Measurements from ENCODE around the gene DOCK8.

DOCK8 gene

GRCh38 chr9:264231-264630 is 49.6 kb downstream of the DOCK8 start:
- Histone ChIP-seq H2AFZ (ENCODE audit: low read depth, low read length) (no peak overlapping the region), H3K4me1 (ENCODE audit: insufficient read depth, low read length) (no peaks in the 10 kb centered on the region), H3K4me3 (ENCODE audit: low read length) (no peak overlapping the region), H3K36me3 (ENCODE audit: insufficient read depth, low read length) (no peaks in the 10 kb centered on the region), H3K9me3 (ENCODE audit: low read length) (no peaks in the 10 kb centered on the region), H3K27me3 (ENCODE audit: insufficient read depth, low read length) (no peaks in the 10 kb centered on the region)

- no peaks in the 10 kb centered on the region for H3K4me1 ChIP-seq (ENCODE audit: insufficient read depth, low read length)
- no peaks in the 10 kb centered on the region for H3K36me3 ChIP-seq (ENCODE audit: insufficient read depth, low read length)
- no peak overlapping the region for H2AFZ ChIP-seq (ENCODE audit: low read depth, low read length)
- no peak overlapping the region for H3K4me3 ChIP-seq (ENCODE audit: low read length)
- no peaks in the 10 kb centered on the region for H3K9me3 ChIP-seq (ENCODE audit: low read length)
- no peaks in the 10 kb centered on the region for H3K27me3 ChIP-seq (ENCODE audit: insufficient read depth, low read length)
Measured at GRCh38 chr9:265209-265870, 50.7 kb downstream of the DOCK8 start.

GRCh38 chr9:266228-266627 is 51.6 kb downstream of the DOCK8 start:
- H3K27me3 ChIP-seq (ENCODE audit: insufficient read depth, low read length), result no peaks in the 10 kb centered on the region
- no peak overlapping the region for H2AFZ ChIP-seq (ENCODE audit: low read depth, low read length)
- H3K4me1 ChIP-seq (ENCODE audit: insufficient read depth, low read length), result no peaks in the 10 kb centered on the region

GRCh38 chr9:268616-269015 is 54.0 kb downstream of the DOCK8 start:
- Histone ChIP-seq H3K27me3 (ENCODE audit: insufficient read depth, low read length) (no peaks in the 10 kb centered on the region), H2AFZ (ENCODE audit: low read depth, low read length) (no peak overlapping the region), H3K36me3 (ENCODE audit: insufficient read depth, low read length) (no peaks in the 10 kb centered on the region), H3K4me3 (ENCODE audit: low read length) (no peak overlapping the region), H3K4me1 (ENCODE audit: insufficient read depth, low read length) (no peaks in the 10 kb centered on the region), H3K9me3 (ENCODE audit: low read length) (no peaks in the 10 kb centered on the region)

More at GRCh38 chr9:266228-266627, 51.6 kb downstream of the DOCK8 start:
- Histone ChIP-seq H3K9me3 (ENCODE audit: low read length) (no peaks in the 10 kb centered on the region), H3K36me3 (ENCODE audit: insufficient read depth, low read length) (no peaks in the 10 kb centered on the region), H3K4me3 (ENCODE audit: low read length) (no peak overlapping the region)

- Histone ChIP-seq H3K36me3 (ENCODE audit: insufficient read depth, low read length) (no peaks in the 10 kb centered on the region), H3K27me3 (ENCODE audit: insufficient read depth, low read length) (no peaks in the 10 kb centered on the region), H3K4me3 (ENCODE audit: low read length) (no peak overlapping the region), H3K9me3 (ENCODE audit: low read length) (no peaks in the 10 kb centered on the region), H2AFZ (ENCODE audit: low read depth, low read length) (no peak overlapping the region), H3K4me1 (ENCODE audit: insufficient read depth, low read length) (no peaks in the 10 kb centered on the region)
Measured at GRCh38 chr9:269081-269711, 54.5 kb downstream of the DOCK8 start.

GRCh38 chr9:270657-271237 is 56.1 kb downstream of the DOCK8 start:
- H2AFZ ChIP-seq (ENCODE audit: low read depth, low read length), result no peak overlapping the region
- H3K4me1 ChIP-seq (ENCODE audit: insufficient read depth, low read length), result no peaks in the 10 kb centered on the region
- H3K36me3 ChIP-seq (ENCODE audit: insufficient read depth, low read length), result no peaks in the 10 kb centered on the region
- no peaks in the 10 kb centered on the region for H3K27me3 ChIP-seq (ENCODE audit: insufficient read depth, low read length)
- no peak overlapping the region for H3K4me3 ChIP-seq (ENCODE audit: low read length)
- no peaks in the 10 kb centered on the region for H3K9me3 ChIP-seq (ENCODE audit: low read length)

- Histone ChIP-seq H2AFZ (ENCODE audit: low read depth, low read length) (no peak overlapping the region), H3K4me1 (ENCODE audit: insufficient read depth, low read length) (no peaks in the 10 kb centered on the region), H3K9me3 (ENCODE audit: low read length) (no peaks in the 10 kb centered on the region), H3K27me3 (ENCODE audit: insufficient read depth, low read length) (no peaks in the 10 kb centered on the region), H3K4me3 (ENCODE audit: low read length) (no peak overlapping the region), H3K36me3 (ENCODE audit: insufficient read depth, low read length) (no peaks in the 10 kb centered on the region)
Measured at GRCh38 chr9:272251-273213, 57.9 kb downstream of the DOCK8 start.

GRCh38 chr9:274406-274805 is 59.7 kb downstream of the DOCK8 start:
- no peaks in the 10 kb centered on the region for H3K36me3 ChIP-seq (ENCODE audit: insufficient read depth, low read length)
- no peak overlapping the region for H2AFZ ChIP-seq (ENCODE audit: low read depth, low read length)
- H3K27me3 ChIP-seq (ENCODE audit: insufficient read depth, low read length), result no peaks in the 10 kb centered on the region
- no peaks in the 10 kb centered on the region for H3K4me1 ChIP-seq (ENCODE audit: insufficient read depth, low read length)
- H3K4me3 ChIP-seq (ENCODE audit: low read length), result no peak overlapping the region
- H3K9me3 ChIP-seq (ENCODE audit: low read length), result no peaks in the 10 kb centered on the region

- H3K9me3 ChIP-seq (ENCODE audit: low read length), result no peaks in the 10 kb centered on the region
- no peak overlapping the region for H2AFZ ChIP-seq (ENCODE audit: low read depth, low read length)
- H3K27me3 ChIP-seq (ENCODE audit: insufficient read depth, low read length), result no peaks in the 10 kb centered on the region
- H3K36me3 ChIP-seq (ENCODE audit: insufficient read depth, low read length), result no peaks in the 10 kb centered on the region
- H3K4me3 ChIP-seq (ENCODE audit: low read length), result no peak overlapping the region
- H3K4me1 ChIP-seq (ENCODE audit: insufficient read depth, low read length), result no peaks in the 10 kb centered on the region
Measured at GRCh38 chr9:277601-278295, 63.1 kb downstream of the DOCK8 start.

GRCh38 chr9:278651-279050 is 64.0 kb downstream of the DOCK8 start:
- Histone ChIP-seq H3K27me3 (ENCODE audit: insufficient read depth, low read length) (no peaks in the 10 kb centered on the region), H3K4me3 (ENCODE audit: low read length) (no peak overlapping the region), H2AFZ (ENCODE audit: low read depth, low read length) (no peak overlapping the region), H3K36me3 (ENCODE audit: insufficient read depth, low read length) (no peaks in the 10 kb centered on the region), H3K4me1 (ENCODE audit: insufficient read depth, low read length) (no peaks in the 10 kb centered on the region), H3K9me3 (ENCODE audit: low read length) (no peaks in the 10 kb centered on the region)

- H3K36me3 ChIP-seq (ENCODE audit: insufficient read depth, low read length), result no peaks in the 10 kb centered on the region
- no peak overlapping the region for H3K4me3 ChIP-seq (ENCODE audit: low read length)
- H3K27me3 ChIP-seq (ENCODE audit: insufficient read depth, low read length), result no peaks in the 10 kb centered on the region
- no peaks in the 10 kb centered on the region for H3K4me1 ChIP-seq (ENCODE audit: insufficient read depth, low read length)
- no peaks in the 10 kb centered on the region for H3K9me3 ChIP-seq (ENCODE audit: low read length)
- H2AFZ ChIP-seq (ENCODE audit: low read depth, low read length), result no peak overlapping the region
Measured at GRCh38 chr9:279674-280073, 65.0 kb downstream of the DOCK8 start.

GRCh38 chr9:281741-282645 is 67.3 kb downstream of the DOCK8 start:
- Histone ChIP-seq H2AFZ (ENCODE audit: low read depth, low read length) (no peak overlapping the region), H3K4me1 (ENCODE audit: insufficient read depth, low read length) (no peaks in the 10 kb centered on the region), H3K4me3 (ENCODE audit: low read length) (no peak overlapping the region), H3K36me3 (ENCODE audit: insufficient read depth, low read length) (no peaks in the 10 kb centered on the region), H3K9me3 (ENCODE audit: low read length) (no peaks in the 10 kb centered on the region), H3K27me3 (ENCODE audit: insufficient read depth, low read length) (no peaks in the 10 kb centered on the region)

Data from neuron (in vitro differentiated cells).